PC-3 (cell line): ENCODE data around the gene CD69.

Experiments
- CTCF ChIP-seq: fragments of 300-600 bp; sonication (generic); conservative IDR thresholded peaks from 2 replicates; pipeline ENCODE4 v1.5.1; 2017; ENCODE audit warnings: antibody characterized with exemption, low read depth, mild to moderate bottlenecking, low read length
- EZH2phosphoT487 ChIP-seq: fragments of 300-600 bp; sonication (generic); IDR thresholded peaks from 2 replicates; pipeline ENCODE4 v1.6.1; 2018; ENCODE audit warnings: mild to moderate bottlenecking, antibody characterized with exemption, low read length, borderline replicate concordance

- TF ChIP-seq CTCF (no peak), EZH2phosphoT487 (no peak)
Measured at GRCh38 chr12:9710584-9711375, 49.9 kb downstream of the CD69 start.
